IMR-90 (cell line): ENCODE data around the gene CDH13. TPM values are rescaled to one million over a fixed set of nuclear protein-coding genes. Genes with fewer than 3 reads are reported as not detected.

Source experiments
- ATAC-seq: fragments of 200-7000 bp; cut with Tn5 transposase; 2 replicates; pipeline ENCODE4 v1.9.1; 2020; ENCODE audit warnings: low read depth, mild to moderate bottlenecking, moderate library complexity
- BruUV-seq: library from RNA; stranded (reverse); fragments of 400-500 nt; replicated peaks from 2 replicates; lab custom pipeline; 2021; lab: Mats Ljungman, UMichigan
- CTCF ChIA-PET: fragments of 300-600 bp; formaldehyde crosslinking; extraction: SDS; loops from one replicate; lab custom pipeline; 2021; ENCODE audit warnings: antibody characterized with exemption; lab: Yijun Ruan, JAX
- POLR2A ChIA-PET: fragments of 300-600 bp; sonication (Branson Sonifier 250); formaldehyde crosslinking; loops from one replicate; lab custom pipeline; 2022; ENCODE audit warnings: antibody characterized with exemption; ENCODE audit not compliant: unreplicated experiment; lab: Charles Lee
- DNase-seq: peaks from one replicate; pipeline ENCODE4 v3.0.0; 2013
- H2AFZ ChIP-seq: replicated peaks from 2 replicates; pipeline ENCODE3; 2013; ENCODE audit warnings: low read length, mild to moderate bottlenecking; ENCODE audit not compliant: poor library complexity
- H2AK5ac ChIP-seq: 2 replicates; pipeline ENCODE4 v1.6.1; 2013; ENCODE audit warnings: low read depth, low read length, inconsistent platforms
- H2AK9ac ChIP-seq: replicated peaks from 2 replicates; pipeline ENCODE3; 2013; ENCODE audit warnings: mild to moderate bottlenecking, low read depth, low read length, moderate library complexity; ENCODE audit not compliant: poor library complexity
- H2BK120ac ChIP-seq: 2 replicates; pipeline ENCODE4 v1.6.1; 2013; ENCODE audit warnings: low read depth, low read length, inconsistent platforms
- H2BK15ac ChIP-seq: 3 replicates; pipeline ENCODE4 v1.6.1; 2013; ENCODE audit warnings: low read depth, low read length, inconsistent platforms
- H2BK20ac ChIP-seq: 2 replicates; pipeline ENCODE4 v1.6.1; 2013; ENCODE audit warnings: low read depth, mild to moderate bottlenecking, inconsistent platforms, low read length, moderate library complexity
- H2BK5ac ChIP-seq: 2 replicates; pipeline ENCODE4 v1.6.1; 2013; ENCODE audit warnings: mild to moderate bottlenecking, low read depth, low read length, inconsistent platforms; ENCODE audit not compliant: poor library complexity, severe bottlenecking
- H3K14ac ChIP-seq: replicated peaks from 2 replicates; pipeline ENCODE4 v1.6.1; 2013; ENCODE audit warnings: low read depth, low read length, inconsistent platforms
- H3K18ac ChIP-seq: 2 replicates; pipeline ENCODE4 v1.6.1; 2013; ENCODE audit warnings: low read depth, low read length, control low read depth
- H3K23ac ChIP-seq: 2 replicates; pipeline ENCODE4 v1.6.1; 2013; ENCODE audit warnings: low read depth, low read length, inconsistent platforms
- H3K27ac ChIP-seq: 2 replicates; pipeline ENCODE4 v1.5.1; 2013; ENCODE audit warnings: mild to moderate bottlenecking, control low read depth, low read length; ENCODE audit not compliant: insufficient read depth
- H3K27me3 ChIP-seq: 2 replicates; pipeline ENCODE4 v1.6.1; 2013; ENCODE audit warnings: low read length; ENCODE audit not compliant: control insufficient read depth, insufficient read depth
- H3K36me3 ChIP-seq: 2 replicates; pipeline ENCODE4 v1.6.1; 2013; ENCODE audit warnings: low read length, mixed read lengths; ENCODE audit not compliant: control insufficient read depth, insufficient read depth
- H3K4ac ChIP-seq: 2 replicates; pipeline ENCODE4 v1.6.1; 2013; ENCODE audit warnings: low read depth, low read length, inconsistent platforms
- H3K4me1 ChIP-seq: 2 replicates; pipeline ENCODE4 v1.6.1; 2013; ENCODE audit warnings: low read length, mixed read lengths; ENCODE audit not compliant: control insufficient read depth, insufficient read depth
- H3K4me2 ChIP-seq: 2 replicates; pipeline ENCODE4 v1.6.1; 2013; ENCODE audit warnings: low read depth, mild to moderate bottlenecking, control low read depth, low read length, moderate library complexity
- H3K4me3 ChIP-seq: 2 replicates; pipeline ENCODE4 v1.5.1; 2013; ENCODE audit warnings: low read depth, mild to moderate bottlenecking, control low read depth, low read length, moderate library complexity; ENCODE audit not compliant: insufficient read depth
- H3K56ac ChIP-seq: 2 replicates; pipeline ENCODE4 v1.6.1; 2013; ENCODE audit warnings: low read length, inconsistent platforms; ENCODE audit not compliant: insufficient read depth; ENCODE audit errors: extremely low read depth
- H3K79me1 ChIP-seq, 2 experiments: 2 replicates each; pipeline ENCODE4 v1.6.1; 2013; ENCODE audit warnings: low read length in 2 of 2, inconsistent platforms in 1 of 2, low read depth in 1 of 2
- H3K9ac ChIP-seq: 2 replicates; pipeline ENCODE4 v1.6.1; 2013; ENCODE audit warnings: low read depth, low read length, control low read depth
- H3K9me1 ChIP-seq: 2 replicates; pipeline ENCODE4 v1.6.1; 2013; ENCODE audit warnings: low read length, inconsistent platforms; ENCODE audit not compliant: insufficient read depth
- H3K9me3 ChIP-seq: 2 replicates; pipeline ENCODE4 v1.6.1; 2013; ENCODE audit warnings: low read length; ENCODE audit not compliant: control insufficient read depth, insufficient read depth
- H4K20me1 ChIP-seq: 2 replicates; pipeline ENCODE4 v1.6.1; 2013; ENCODE audit warnings: low read length, inconsistent platforms; ENCODE audit not compliant: insufficient read depth
- H4K5ac ChIP-seq: 2 replicates; pipeline ENCODE4 v1.6.1; 2013; ENCODE audit warnings: mild to moderate bottlenecking, low read depth, low read length, control low read depth
- H4K8ac ChIP-seq, 2 experiments: 2 replicates each; pipeline ENCODE4 v1.6.1; 2013; ENCODE audit warnings: low read depth in 2 of 2, low read length in 2 of 2, control low read depth in 1 of 2, inconsistent platforms in 1 of 2
- H4K91ac ChIP-seq: 2 replicates; pipeline ENCODE4 v1.6.1; 2013; ENCODE audit warnings: low read depth, low read length, inconsistent platforms; ENCODE audit not compliant: insufficient read depth
- BHLHE40 ChIP-seq: fragments of 150-350 bp; IDR thresholded peaks from 2 replicates; pipeline ENCODE4 v1.6.1; 2016; ENCODE audit warnings: mild to moderate bottlenecking, low read depth, low read length
- CEBPB ChIP-seq: IDR thresholded peaks from 2 replicates; pipeline ENCODE4 v1.6.1; 2012; ENCODE audit warnings: low read depth, low read length, improper control_type of control experiment
- CHD1 ChIP-seq: IDR thresholded peaks from 2 replicates; pipeline ENCODE4 v1.6.1; 2012; ENCODE audit warnings: low read depth, low read length, improper control_type of control experiment
- FOS ChIP-seq: fragments of 150-350 bp; IDR thresholded peaks from 2 replicates; pipeline ENCODE4 v1.6.1; 2016; ENCODE audit warnings: low read depth, low read length
- MAFK ChIP-seq: IDR thresholded peaks from 2 replicates; pipeline ENCODE4 v1.6.1; 2012; ENCODE audit warnings: low read depth, low read length, improper control_type of control experiment
- MXI1 ChIP-seq: IDR thresholded peaks from 2 replicates; pipeline ENCODE4 v1.6.1; 2012; ENCODE audit warnings: low read depth, mild to moderate bottlenecking, low read length, moderate library complexity, borderline replicate concordance
- NFE2L2 ChIP-seq: fragments of 150-350 bp; IDR thresholded peaks from 2 replicates; pipeline ENCODE4 v1.6.1; 2016; ENCODE audit warnings: low read depth, mild to moderate bottlenecking, low read length
- POLR2A ChIP-seq: IDR thresholded peaks from 2 replicates; pipeline ENCODE4 v1.6.1; 2012; ENCODE audit warnings: mild to moderate bottlenecking, low read depth, low read length
- RAD21 ChIP-seq: IDR thresholded peaks from 2 replicates; pipeline ENCODE4 v1.6.1; 2012; ENCODE audit warnings: low read length, improper control_type of control experiment
- RCOR1 ChIP-seq: IDR thresholded peaks from 2 replicates; pipeline ENCODE4 v1.6.1; 2012; ENCODE audit warnings: mild to moderate bottlenecking, low read length, improper control_type of control experiment; ENCODE audit not compliant: insufficient replicate concordance
- SMC3 ChIP-seq: fragments of 150-350 bp; IDR thresholded peaks from 2 replicates; pipeline ENCODE4 v1.6.1; 2016; ENCODE audit warnings: low read depth, mild to moderate bottlenecking, antibody characterized with exemption, low read length, moderate library complexity
- WGBS, 2 experiments: methylation state at CpG; one replicate each; pipeline versions ENCODE4 v1.1.5 to v1.1.7; 2013; ENCODE audit warnings: missing lambda C conversion rate in 2 of 2; ENCODE audit not compliant: insufficient read length in 1 of 2; ENCODE audit errors: extremely low coverage in 2 of 2; 5-methylcytosine and 5-hydroxymethylcytosine counted together
- dilution Hi-C: fragments of 300-500 bp; cut with HindIII; formaldehyde crosslinking; loops from one replicate; pipeline ENCODE4 v1.14.3; 2018; ENCODE audit warnings: low sequenced_read_pairs; ENCODE audit not compliant: unreplicated experiment
- in situ Hi-C: fragments of 300-500 bp; cut with MboI; formaldehyde crosslinking; loops from 3 replicates; pipeline ENCODE4 v1.14.3; 2019; ENCODE audit warnings: low sequenced_read_pairs, inconsistent platforms, mixed read lengths
- intact Hi-C: fragments of 100-400 bp; cut with micrococcal nuclease; formaldehyde crosslinking; loops from 2 replicates; pipeline ENCODE4 v1.10.0; 2022
- polyA plus RNA-seq, 3 experiments: library from polyadenylated mRNA; depleted of rRNA; stranded (reverse); fragments of >200 nt; gene quantifications; 2 replicates each; pipeline ENCODE4 v1.2.3, GENCODE V29; 2012; ENCODE audit warnings: low replicate concordance in 1 of 3
- total RNA-seq: library from RNA; depleted of rRNA; stranded (reverse); fragments of >200 nt; gene quantifications from 2 replicates; pipeline ENCODE4 v1.2.3, GENCODE V29; 2012
- TF ChIP-seq, protein P1 (sequence below): fragments of 150-350 bp; IDR thresholded peaks from 2 replicates; pipeline ENCODE4 v1.6.1; 2016; ENCODE audit warnings: low read depth, mild to moderate bottlenecking, low read length, moderate library complexity, borderline replicate concordance
- TF ChIP-seq, protein P2 (sequence below): fragments of 150-350 bp; IDR thresholded peaks from 2 replicates; pipeline ENCODE4 v1.6.1; 2017; ENCODE audit warnings: mild to moderate bottlenecking, antibody characterized with exemption, low read length, low read depth
- TF ChIP-seq, protein P3 (sequence below): conservative IDR thresholded peaks from 2 replicates; pipeline ENCODE4 v1.5.1; 2012; ENCODE audit warnings: mild to moderate bottlenecking, low read depth, low read length, improper control_type of control experiment

The CDH13 gene
- total and polyA plus RNA-seq, 2 of the 4 experiments (the other 2 are of a cell fraction), result 61.6 to 74.7 TPM

DNA sequence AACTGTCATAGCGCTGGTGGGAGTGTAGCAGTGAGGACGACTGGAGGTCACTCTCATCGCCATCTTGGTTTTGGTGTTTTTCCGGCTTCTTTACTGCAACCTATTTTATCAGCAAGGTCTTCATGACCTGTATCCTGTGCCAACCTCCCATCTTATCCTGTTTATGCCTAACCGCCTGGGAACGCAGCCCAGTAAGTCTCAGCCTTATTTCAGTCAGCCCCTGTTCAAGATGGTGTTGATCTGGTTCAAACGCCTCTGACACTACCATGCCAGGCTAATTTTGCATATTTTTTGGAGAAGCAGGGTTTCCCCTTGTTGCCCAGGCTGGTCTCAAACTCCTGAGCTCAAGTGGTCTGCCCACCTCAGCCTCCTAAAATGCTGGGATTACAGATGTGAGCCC, 1001.2 kb downstream of the CDH13 start:
- WGBS, 2 experiments, result no CpG with 5 or more reads among the region's 7 CpGs

More for the DNA sequence above, 1001.2 kb downstream of the CDH13 start:
- dilution Hi-C loops (no loop called here), in situ Hi-C loops (no loop called here), intact Hi-C loops (no loop called here)
- Histone ChIP-seq H3K9ac (no peak overlapping the region), H4K20me1 (no peaks in the 10 kb centered on the region), H4K5ac (no peak overlapping the region), H2BK120ac (no peak overlapping the region), H3K4me3 (no peak overlapping the region), H4K8ac (no peak overlapping the region), H2BK15ac (no peak overlapping the region), H3K4me2 (no peak overlapping the region), H4K91ac (no peak overlapping the region), H3K9me3 (no peaks in the 10 kb centered on the region), H2AK5ac (no peak overlapping the region), H3K27ac (no peak overlapping the region), H3K79me1 (no peaks in the 10 kb centered on the region), H3K9me1 (no peaks in the 10 kb centered on the region), H3K4me1 (no peaks in the 10 kb centered on the region), H3K14ac (no peak overlapping the region), H2BK20ac (no peak overlapping the region), H2AFZ (no peak overlapping the region), H3K36me3 (no peaks in the 10 kb centered on the region), H2BK5ac (no peak overlapping the region), H3K27me3 (no peaks in the 10 kb centered on the region), H2AK9ac (no peak overlapping the region), H3K23ac (no peak overlapping the region), H3K56ac (no peak overlapping the region), H3K18ac (no peak overlapping the region), H3K4ac (no peak overlapping the region)
- POLR2A ChIA-PET, result no interaction called here
- BruUV-seq, result no TSS peak
- TF ChIP-seq RAD21 (no peak), POLR2A (no peak), BHLHE40 (no peak), MAFK (no peak), RCOR1 (no peak), FOS (no peak), NFE2L2 (no peak), CHD1 (no peak), MXI1 (no peak), SMC3 (no peak), CEBPB (no peak)
- TF ChIP-seq, protein P1, sequence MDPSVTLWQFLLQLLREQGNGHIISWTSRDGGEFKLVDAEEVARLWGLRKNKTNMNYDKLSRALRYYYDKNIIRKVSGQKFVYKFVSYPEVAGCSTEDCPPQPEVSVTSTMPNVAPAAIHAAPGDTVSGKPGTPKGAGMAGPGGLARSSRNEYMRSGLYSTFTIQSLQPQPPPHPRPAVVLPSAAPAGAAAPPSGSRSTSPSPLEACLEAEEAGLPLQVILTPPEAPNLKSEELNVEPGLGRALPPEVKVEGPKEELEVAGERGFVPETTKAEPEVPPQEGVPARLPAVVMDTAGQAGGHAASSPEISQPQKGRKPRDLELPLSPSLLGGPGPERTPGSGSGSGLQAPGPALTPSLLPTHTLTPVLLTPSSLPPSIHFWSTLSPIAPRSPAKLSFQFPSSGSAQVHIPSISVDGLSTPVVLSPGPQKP, result no peak
- TF ChIP-seq, protein P2, sequence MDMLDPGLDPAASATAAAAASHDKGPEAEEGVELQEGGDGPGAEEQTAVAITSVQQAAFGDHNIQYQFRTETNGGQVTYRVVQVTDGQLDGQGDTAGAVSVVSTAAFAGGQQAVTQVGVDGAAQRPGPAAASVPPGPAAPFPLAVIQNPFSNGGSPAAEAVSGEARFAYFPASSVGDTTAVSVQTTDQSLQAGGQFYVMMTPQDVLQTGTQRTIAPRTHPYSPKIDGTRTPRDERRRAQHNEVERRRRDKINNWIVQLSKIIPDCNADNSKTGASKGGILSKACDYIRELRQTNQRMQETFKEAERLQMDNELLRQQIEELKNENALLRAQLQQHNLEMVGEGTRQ, result no peak
- TF ChIP-seq, protein P3, sequence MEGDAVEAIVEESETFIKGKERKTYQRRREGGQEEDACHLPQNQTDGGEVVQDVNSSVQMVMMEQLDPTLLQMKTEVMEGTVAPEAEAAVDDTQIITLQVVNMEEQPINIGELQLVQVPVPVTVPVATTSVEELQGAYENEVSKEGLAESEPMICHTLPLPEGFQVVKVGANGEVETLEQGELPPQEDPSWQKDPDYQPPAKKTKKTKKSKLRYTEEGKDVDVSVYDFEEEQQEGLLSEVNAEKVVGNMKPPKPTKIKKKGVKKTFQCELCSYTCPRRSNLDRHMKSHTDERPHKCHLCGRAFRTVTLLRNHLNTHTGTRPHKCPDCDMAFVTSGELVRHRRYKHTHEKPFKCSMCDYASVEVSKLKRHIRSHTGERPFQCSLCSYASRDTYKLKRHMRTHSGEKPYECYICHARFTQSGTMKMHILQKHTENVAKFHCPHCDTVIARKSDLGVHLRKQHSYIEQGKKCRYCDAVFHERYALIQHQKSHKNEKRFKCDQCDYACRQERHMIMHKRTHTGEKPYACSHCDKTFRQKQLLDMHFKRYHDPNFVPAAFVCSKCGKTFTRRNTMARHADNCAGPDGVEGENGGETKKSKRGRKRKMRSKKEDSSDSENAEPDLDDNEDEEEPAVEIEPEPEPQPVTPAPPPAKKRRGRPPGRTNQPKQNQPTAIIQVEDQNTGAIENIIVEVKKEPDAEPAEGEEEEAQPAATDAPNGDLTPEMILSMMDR, result no peak
- ATAC-seq (no peak), DNase-seq (no peak)
- CTCF ChIA-PET, result no interaction called here
